MV-4-11 (cell line): ENCODE measurements around the gene ZNF396.

Source experiments
- DNase-seq: peaks from one replicate; lab custom pipeline; 2025; lab: John Stamatoyannopoulos, UW

The ZNF396 gene

DNA sequence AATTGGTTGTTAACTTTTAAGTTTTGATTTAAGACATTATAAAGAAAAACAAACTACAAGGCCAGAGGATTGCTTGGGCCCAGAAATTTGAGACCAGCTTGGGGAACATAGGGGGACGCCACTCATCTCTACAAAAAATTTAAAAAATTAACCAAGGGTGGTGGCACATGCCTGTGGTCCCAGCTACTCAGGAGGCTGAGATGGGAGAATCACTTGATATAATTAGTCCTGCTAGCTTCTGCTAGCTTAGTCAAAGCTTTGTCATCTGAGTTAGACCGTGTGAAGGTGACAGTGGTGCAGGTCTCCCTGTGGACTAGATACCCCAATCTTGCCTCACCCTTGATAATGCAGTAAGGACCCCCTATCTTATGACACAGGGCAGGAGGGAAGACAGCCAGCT is 6.0 kb upstream of the ZNF396 start:
- no peak for DNase-seq

DNA sequence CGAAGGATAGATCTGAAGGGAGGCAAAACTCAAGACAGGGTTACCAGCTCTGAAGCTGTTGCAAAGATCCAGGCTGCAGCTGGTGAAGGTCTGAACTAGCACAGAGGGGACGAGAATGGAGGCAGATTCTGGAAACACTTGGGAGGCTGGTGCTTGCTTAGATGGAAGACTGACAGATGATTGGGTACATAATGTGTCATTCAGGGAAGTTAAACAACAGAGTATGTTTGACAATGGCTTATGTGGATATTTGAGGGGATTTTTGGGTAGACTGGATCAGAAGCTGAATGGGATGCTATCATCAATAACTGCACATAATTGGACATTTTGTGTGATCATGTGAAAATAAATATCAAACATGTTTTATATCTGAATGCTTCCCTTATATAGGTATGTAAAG is 2.3 kb upstream of the ZNF396 start:
- DNase-seq: no peak

DNA sequence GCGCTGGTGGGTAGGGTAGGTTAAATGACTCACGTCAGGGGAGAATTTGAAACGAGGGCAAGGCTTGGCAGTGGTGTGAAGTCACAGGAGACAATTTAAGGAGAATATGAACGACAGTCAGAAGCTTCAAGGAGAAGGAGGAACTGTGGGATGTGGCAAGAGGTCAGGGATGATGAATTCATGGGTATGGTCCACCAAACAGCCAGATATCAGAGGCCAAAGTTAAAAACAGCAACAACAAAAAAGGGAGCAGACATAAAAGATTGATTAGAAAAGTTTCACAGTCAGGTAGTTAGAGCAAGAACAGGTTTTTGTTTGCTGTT is 1.4 kb upstream of the ZNF396 start:
- no peak for DNase-seq

DNA sequence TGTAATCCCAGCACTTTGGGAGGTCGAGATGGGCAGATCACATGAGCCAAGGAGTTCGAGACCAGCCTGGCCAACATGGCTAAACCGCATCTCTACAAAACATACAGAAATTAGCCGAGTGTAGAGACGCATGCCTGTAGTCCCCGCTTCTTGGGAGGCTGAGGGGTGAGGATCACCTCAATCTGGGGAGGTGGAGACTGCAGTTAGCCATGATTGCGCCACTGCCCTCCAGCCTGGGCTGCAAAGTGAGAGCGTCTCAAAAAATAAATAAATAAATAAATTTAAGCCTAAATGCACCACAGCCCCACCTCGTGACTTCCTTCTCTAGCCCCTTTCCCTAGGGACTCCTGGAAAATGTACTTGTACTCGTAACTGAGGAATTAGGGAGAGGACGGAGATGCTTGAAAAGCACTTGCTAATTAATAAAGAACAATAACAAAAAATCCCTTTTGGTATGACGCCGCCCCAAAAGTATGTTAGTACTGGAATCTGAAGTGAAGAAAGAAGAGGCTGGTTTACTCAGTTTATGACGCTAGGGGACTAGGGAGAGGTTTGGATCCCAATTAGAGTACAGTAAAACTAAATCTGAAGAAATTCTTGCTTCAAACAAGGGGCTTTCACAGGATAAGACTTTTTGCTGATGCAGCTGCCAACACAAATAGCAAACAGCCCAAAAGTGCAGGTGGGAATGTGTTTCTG is 887 bp upstream of the ZNF396 start:
- DNase-seq: no peak

DNA sequence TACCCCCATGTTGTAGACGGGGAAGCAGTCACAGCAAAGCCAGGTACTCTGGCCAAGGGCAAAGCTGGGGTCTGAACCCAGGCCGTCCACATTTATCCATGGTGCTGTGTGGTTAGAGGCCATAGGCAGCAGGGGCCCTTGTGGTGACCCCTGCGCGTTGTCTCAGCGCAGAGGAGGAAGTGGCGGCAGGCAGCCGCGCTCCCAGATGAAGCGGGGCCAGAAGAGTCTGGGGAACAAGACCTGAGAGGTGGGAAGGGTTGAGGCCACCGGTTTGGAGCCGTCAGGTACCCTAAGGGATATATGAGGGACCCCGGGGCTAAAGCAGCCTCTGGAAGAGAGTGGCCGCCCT is 770 bp downstream of the ZNF396 start:
- peak; percentile 70 for DNase-seq

DNA sequence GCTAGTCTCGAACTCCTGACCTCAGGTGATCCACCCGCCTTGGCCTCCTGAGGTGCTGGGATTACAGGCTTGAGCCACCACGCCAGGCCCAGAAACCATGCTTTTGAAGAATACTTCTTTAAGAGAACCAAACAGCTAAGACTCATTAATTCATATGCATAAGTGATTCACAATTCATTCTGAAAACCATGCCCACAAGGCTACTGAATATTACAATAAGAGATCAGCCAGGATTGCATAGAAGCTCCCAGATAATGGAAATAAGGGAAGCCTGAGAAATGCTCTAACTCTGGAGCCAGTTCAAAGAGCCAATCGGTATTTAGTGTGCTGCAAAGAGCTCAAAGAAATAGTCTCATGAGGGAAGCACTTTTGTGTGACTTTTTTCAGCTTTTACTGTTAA is 2.4 kb downstream of the ZNF396 start:
- no peak for DNase-seq

DNA sequence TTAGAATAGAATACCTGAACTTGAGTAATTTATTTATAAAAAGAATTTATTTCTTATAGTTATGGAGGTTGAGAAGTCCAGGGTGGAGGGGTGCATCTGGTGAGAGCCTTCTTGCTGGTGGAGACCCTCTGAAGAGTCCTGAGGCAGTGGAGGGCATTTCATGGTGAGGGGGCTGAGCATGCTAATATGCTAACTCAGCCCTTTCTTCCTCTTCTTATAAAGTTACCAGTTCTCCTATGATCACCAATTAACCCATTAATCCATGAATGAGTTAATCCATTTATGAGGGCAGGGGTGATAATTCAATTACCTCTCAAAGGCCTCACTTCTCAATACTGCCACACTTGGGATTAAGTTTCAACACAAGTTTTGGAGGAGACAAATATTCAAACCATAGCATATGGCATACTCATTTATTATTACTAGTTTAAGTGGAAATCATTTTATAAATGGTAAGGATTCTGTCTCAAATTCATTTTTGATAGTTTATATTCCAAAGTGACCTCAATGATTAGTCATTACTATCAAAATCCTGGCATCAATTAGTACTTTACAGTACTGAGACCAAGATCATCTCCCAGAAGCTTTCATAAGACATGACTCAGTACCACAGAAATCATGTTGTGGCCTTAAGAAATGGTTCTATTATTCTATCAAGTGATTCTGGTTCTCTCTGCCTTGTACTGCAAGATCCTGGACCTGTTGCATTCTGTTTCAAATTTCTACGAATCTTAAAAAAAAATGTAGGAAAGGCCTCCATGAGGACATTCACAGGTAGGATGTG is 5.5 kb downstream of the ZNF396 start:
- DNase-seq: no peak

DNA sequence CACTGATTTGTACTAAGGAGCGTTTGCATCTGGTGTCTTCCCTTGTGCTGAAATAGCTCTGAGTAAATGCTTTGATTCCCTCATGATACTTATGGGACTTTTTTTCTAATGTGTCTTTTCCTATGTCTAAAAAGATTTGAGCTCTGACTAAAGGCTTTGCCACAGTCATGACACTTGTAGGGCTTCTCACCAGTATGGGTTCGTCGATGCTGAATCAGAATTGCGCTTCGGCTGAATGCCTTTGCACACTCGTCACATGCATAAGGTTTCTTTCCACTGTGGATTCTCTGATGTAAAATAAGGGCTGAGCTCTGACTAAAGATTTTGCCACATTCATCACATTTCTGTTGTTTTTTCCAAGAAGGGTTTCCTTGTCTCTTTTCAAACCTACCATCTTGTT is 8.0 kb downstream of the ZNF396 start:
- DNase-seq: no peak

DNA sequence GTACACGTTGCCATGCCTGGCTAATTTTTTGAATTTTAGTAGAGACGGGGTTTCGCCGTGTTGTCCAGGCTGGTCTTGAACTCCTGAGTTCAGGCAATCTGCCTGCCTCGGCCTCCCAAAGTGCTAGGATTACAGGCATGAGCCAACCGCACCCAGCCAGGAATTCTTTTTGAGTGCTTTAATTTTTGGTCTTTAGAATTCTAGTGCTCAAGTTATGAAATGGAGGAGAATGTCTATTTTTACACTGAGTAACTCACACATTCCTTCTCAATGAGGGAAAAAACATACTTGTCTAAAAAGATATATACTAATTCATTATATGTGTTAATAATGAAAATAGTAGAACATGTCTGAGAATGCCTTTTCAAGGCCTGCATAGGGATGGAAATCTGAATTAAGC is 8.5 kb downstream of the ZNF396 start:
- no peak for DNase-seq

DNA sequence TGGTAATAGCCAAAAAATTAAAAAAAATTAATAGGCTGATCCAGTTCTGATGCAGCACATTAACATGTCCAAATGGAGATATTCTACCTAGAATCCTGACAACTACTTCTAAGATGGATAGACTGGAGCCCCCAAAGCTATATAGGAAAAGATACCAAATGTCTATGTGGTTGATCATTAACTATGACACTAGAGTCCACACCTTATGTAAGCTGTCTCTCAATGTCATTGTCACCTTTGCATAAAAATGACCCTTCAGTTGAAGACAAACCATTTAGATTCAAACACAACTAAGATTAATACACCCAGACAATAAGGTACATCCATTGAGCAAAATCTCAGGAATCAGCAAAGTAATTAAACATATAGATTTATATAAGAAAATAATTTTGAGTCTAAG is 14.6 kb downstream of the ZNF396 start:
- DNase-seq: no peak

DNA sequence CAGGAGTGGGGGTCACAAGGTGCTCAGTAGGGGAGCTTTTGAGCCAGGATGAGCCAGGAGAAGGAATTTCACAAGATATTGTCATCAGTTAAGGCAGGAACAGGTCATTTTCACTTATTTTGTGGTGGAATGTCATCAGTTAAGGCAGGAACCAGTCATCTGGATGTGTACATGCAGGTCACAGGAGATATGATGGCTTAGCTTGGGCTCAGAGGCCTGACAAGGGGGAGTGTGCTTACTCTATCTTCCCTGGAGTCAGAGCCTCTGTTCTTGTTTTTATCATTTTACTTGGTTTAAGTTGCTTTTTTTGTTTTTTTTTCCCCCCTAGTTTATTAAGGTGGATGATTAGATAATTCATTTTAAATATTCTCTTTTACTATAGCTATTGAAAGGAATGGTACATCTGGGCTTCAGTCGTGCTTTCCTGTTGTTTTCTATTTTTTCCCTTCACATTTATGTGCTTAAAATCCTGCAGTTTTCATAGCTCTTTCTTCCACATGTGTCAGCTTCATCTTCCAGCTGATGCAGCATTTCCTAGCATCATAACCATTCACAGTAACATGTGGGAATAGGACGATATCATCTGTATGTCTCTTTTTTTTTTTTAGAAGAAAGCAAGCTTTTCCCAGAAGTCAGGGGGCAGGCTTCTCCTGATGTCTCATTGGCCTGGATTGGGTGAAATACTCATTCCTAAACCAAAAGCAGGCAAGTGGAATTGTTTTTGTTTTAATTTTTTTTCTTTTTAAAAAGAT is 15.4 kb downstream of the ZNF396 start:
- DNase-seq: no peak

DNA sequence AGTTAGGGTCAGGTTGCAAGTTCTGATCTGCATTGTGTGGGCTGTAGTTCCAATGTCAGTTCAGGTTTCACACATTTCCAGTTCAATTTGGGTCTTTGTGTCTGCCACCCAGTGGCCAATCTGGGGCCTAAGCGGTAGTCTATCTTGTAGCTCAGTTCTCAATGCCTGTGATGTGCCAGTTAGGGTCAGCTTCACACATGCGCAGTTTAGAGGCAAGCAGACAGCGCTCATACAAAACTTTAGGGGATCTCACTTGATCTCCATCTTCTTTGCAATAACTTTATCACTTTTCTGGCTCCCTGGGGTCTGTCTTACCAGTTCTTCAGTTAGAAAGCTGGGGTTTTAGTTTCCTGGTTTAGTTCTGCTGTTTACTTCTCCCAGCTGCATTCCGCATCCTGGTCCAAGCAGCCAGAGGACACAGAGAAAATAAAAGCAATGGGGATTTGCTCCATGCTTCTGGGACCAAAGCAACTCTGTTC is 22.0 kb downstream of the ZNF396 start:
- peak; percentile 79 for DNase-seq

DNA sequence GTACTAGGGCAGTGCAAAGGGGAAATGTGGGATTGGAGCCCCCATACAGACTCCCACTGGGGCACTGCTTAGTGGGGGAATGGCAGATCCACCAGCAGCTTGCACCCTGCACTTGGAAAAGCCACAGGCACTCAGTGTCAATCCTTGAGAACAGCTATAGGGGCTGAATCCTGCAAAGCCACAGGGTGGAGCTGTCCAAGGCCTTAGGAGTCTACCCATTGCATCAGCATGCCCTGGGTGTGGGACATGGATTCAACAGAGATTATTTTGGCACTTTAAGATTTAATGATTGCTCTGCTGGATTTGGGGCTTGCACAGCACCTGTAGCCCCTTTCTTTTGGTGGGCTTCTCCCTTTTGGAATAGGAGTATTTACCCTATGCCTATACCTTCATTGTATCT is 24.4 kb downstream of the ZNF396 start:
- no peak for DNase-seq

DNA sequence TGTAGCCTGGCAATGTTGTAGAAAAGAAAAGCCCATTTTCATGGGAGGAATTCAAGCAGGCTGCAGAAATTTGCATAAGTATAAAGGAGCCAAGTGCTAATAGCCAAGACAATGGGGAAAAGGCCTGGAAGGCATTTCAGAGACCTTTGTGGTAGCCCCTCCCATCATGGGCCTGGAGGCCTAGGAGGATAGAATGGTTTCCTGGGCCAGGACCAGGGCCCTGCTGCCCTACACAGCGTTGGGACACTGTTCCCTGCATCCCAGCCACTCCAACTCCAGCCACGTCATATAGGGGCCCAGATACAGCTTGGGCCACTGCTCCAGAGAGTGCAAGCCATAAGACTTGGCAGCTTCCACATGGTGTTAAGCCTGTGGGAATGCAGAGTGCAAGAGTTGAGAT is 24.9 kb downstream of the ZNF396 start:
- DNase-seq: no peak

DNA sequence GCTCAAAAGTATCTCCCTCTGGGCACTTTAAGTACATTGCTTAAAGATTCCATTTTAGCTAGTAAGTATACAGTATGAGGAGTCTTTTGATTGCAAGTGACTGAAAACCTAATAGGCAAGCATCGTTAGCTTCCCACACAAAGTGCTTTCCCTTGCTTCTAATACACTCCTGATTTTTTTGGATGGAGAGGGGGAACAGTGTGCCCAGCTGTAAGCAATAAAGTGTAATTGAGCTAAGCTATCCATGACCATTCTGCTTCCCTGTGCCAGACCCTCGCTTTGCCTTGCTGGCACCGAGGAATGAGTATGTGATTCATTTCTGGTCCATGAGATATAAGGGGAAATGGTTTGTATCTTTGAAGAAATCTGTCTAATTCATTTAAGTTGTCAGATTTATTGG is 29.1 kb downstream of the ZNF396 start:
- no peak for DNase-seq

DNA sequence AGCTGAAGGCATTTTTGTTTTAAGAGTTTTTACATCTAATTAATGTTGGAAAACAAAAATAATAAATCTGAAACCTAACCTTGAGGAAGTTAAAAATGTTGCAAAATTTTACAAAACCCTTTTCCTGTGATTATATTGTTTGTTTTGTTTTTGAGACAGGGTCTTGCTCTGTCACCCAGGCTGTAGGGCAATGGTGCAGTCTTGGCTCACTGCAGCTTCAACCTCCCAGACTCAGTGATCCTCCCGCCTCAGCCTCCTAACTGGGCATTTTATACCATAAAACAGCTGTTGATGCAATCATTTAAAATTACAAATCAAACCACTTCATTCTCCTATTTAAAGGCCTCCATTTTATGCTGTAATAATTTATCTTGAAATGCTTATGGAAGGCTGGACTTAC is 31.2 kb downstream of the ZNF396 start:
- no peak for DNase-seq

DNA sequence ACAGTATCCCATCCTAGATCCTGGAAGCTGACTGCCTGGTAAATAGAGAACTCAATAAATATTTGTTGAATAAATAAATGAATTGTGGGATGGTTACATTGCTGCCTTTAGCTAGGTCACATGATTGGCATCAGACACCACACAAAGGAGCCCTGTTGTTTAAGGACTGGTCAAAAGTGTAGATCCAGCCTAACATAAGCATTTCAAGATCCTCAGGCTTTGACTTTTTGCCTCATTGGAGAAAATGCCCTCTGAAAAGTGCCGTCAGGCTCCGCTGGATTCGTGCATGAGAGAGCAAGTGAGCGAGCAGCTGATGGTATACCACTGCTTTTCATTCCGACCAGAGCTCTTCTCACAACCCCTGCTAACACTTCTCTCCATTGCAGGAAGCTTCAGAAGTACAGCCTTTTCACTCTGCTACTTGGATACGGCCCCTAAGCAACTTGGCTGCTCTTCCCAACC is 31.6 kb downstream of the ZNF396 start:
- DNase-seq: peak; percentile 23

DNA sequence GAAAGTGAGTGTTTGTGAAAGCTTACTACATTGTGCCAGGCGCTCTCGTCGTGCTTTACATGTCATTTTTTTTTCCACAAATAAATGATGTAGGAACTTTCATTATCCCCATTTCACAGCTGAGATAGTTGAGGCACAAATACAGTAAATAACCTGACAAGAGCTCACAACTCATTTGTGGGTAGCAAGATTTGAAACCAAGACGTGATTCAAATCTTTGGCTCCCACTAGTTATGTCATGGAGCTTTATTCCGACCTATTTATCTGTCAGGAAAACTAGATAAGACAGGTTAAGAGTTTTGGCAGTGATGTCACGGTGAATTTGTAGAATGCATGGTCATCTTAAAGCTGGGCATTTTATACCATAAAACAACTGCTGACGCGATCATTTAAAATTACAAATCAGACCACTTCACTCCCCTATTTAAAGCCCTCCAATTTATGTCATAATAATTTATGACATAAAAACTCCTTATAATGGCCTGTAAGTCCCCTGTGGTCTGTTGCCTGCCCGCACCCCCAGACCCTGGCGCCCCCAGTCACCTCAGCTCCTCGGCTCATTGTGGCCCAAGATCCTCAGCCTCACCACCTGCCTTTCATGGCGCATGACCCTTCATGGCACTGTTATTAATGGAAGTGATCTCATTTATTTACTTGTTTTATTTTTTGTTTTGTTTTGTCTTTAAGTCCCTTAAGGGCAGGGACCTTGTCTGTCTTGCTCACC is 32.2 kb downstream of the ZNF396 start:
- DNase-seq: no peak

DNA sequence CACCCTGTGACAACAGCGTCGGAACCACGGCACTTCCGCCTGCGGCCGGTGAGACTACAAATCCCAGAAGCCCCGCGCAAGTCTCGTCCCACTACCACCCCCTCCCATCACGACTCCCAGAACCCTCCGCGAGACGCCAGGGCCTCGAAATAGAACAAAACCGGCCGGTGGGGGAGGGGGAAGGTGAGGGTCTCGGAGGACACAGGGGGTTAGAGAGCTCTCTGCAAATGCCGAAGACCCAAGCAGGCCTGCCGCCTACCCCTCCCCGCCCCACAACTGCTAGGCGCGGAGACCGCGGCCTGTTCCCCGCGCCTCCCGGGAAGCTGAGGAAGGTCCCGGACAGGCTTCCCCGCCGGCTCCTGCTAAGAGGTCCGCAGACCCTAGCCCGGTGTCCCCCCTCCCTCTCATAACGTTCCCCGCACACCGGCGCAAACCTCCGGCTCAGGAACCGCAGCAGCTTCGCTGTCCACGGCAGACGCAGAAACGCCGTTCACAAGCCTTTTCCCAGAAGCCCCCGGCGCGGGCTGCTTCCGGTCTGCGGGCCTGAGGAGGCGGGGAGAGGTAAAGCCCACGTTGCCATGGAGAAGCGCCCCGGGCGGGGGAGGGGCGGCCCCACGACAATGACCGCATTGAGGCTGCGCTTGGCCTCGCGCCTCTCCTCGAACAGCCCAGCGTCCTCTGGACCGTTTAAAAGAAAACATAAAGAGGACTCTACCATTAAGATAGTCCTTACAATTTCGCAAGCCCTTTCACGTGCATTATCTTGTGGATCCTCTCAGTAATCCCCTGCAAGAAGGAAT is 33.0 kb downstream of the ZNF396 start, which contains the start of gene ZNF24:
Gene ZNF24, minus strand, starts transcription at position 485 of the 800 bp plus-strand sequence. CDS start 3,770 bp downstream, outside the sequence.
- peak; percentile 90 for DNase-seq

DNA sequence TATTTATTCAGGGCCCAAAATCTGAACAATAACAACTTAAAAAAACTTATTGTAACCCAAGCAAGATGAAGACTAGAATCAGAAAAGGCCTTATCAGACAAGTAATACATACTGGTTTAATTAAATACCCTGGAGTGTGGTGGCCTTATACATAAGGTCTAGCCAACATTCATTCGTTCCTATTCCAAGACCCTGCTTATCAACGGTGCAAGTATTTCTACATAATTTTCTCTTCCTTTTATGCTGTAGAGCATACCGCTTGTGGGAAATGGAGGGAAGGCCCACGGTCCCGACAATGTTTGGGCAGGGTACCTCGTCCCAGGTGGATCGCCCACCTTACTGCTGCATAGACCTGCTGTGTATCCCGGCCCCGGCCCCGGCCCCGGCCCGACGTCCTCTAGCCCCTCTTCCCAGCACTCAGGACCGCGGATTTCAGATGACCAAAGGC is 33.6 kb downstream of the ZNF396 start:
- no peak for DNase-seq

DNA sequence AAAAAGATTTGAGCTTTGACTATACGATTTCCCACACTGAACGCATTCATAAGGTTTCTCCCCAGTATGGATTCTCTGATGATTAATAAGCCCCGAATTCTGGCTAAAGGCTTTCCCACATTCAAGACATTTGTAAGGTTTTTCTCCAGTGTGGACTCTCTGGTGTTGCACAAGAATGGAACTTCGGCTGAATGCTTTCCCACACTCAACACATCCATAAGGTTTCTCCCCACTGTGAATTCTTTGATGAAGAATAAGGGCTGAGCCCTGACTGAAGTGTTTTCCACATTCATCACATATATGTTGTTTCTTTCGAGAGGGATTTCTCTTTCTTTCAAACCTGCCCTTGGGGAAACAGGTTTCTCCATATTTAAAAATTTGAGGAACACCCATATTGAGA is 39.9 kb downstream of the ZNF396 start:
- no peak for DNase-seq
